B cell (primary cell): ENCODE results near the gene DNAL1. TPM values are rescaled to one million over a fixed set of nuclear protein-coding genes. Genes with fewer than 3 reads are reported as not detected.

Source experiments
- ATAC-seq: fragments of 200-7000 bp; cut with Tn5 transposase; one replicate; pipeline ENCODE4 v1.10.0; 2021; ENCODE audit warnings: low read depth, mild to moderate bottlenecking, moderate number of reproducible peaks, moderate library complexity
- CTCF ChIA-PET: fragments of 350-600 bp; sonication (Branson Sonifier 250); formaldehyde crosslinking; loops from one replicate; lab custom pipeline; 2021; ENCODE audit warnings: antibody characterized with exemption, inconsistent platforms; lab: Charles Lee
- POLR2A ChIA-PET: fragments of 350-600 bp; sonication (Branson Sonifier 250); formaldehyde crosslinking; loops from one replicate; lab custom pipeline; 2021; ENCODE audit warnings: antibody characterized with exemption; lab: Charles Lee
- DNase-seq: peaks from one replicate; pipeline ENCODE4 v3.0.0; 2013
- H2AFZ ChIP-seq: 2 replicates; pipeline ENCODE4 v1.6.1; 2012; ENCODE audit warnings: mild to moderate bottlenecking, low read depth, low read length; ENCODE audit not compliant: insufficient read depth, poor library complexity, severe bottlenecking
- H3K27ac ChIP-seq, 2 donors: 1 replicate in 1 of 2; 2 replicates in 1 of 2; pipeline ENCODE4 v1.5.1; 2012 to 2013; ENCODE audit warnings: low read length in 2 of 2, mild to moderate bottlenecking in 2 of 2, moderate library complexity in 1 of 2
- H3K27me3 ChIP-seq, 4 experiments: fragments of 200-600 bp in 1 of 4; sonication (generic) in 1 of 4; replicated peaks in 1 of 4; 1 replicate in 2 of 4; 2 replicates in 2 of 4; pipeline versions ENCODE4 v1.6.1 to v1.7.0; 2013 to 2016; ENCODE audit warnings: low read length in 3 of 4, mild to moderate bottlenecking in 2 of 4, mixed read lengths in 1 of 4, moderate library complexity in 1 of 4; ENCODE audit not compliant: insufficient read depth in 4 of 4, control insufficient read depth in 3 of 4; ENCODE audit errors: control extremely low read depth in 1 of 4
- H3K36me3 ChIP-seq, 2 experiments: replicated peaks in 1 of 2; 1 replicate in 1 of 2; 2 replicates in 1 of 2; pipeline versions ENCODE4 v1.6.1 to v1.7.1; 2013; ENCODE audit warnings: low read length in 1 of 2; ENCODE audit not compliant: insufficient read depth in 2 of 2, control insufficient read depth in 1 of 2; ENCODE audit errors: control extremely low read depth in 1 of 2, extremely low read depth in 1 of 2
- H3K4me1 ChIP-seq, 2 donors: fragments of 200-600 bp in 1 of 2; sonication (generic) in 1 of 2; 1 replicate in 1 of 2; 2 replicates in 1 of 2; pipeline versions ENCODE4 v1.5.1 to v1.6.1; 2013 to 2017; ENCODE audit warnings: low read length in 2 of 2; ENCODE audit not compliant: control insufficient read depth in 2 of 2, insufficient read depth in 2 of 2
- H3K4me2 ChIP-seq: replicated peaks from 2 replicates; pipeline ENCODE3; 2012; ENCODE audit warnings: mild to moderate bottlenecking, low read depth, low read length; ENCODE audit not compliant: poor library complexity, severe bottlenecking
- H3K4me3 ChIP-seq, 5 experiments: fragments of 200-600 bp in 1 of 5; sonication (generic) in 1 of 5; 1 replicate in 3 of 5; 2 replicates in 2 of 5; pipeline versions ENCODE4 v1.5.1 to v1.7.0; 2011 to 2016; ENCODE audit warnings: low read length in 4 of 5, mild to moderate bottlenecking in 4 of 5, low read depth in 2 of 5, control low read depth in 1 of 5, moderate library complexity in 1 of 5; ENCODE audit not compliant: insufficient read depth in 1 of 5; ENCODE audit errors: control extremely low read depth in 1 of 5, extremely low read depth in 1 of 5
- H3K79me2 ChIP-seq: fragments of 200-600 bp; sonication (generic); one replicate; pipeline ENCODE4 v1.6.0; 2016; ENCODE audit warnings: low read length; ENCODE audit not compliant: control insufficient read depth, insufficient read depth
- H3K9ac ChIP-seq: fragments of 200-600 bp; sonication (generic); 2 replicates; pipeline ENCODE4 v1.6.1; 2017; ENCODE audit warnings: mild to moderate bottlenecking, low read length, moderate library complexity
- H3K9me3 ChIP-seq, 3 donors: one replicate each; pipeline versions ENCODE4 v1.6.1 to v1.7.1; 2013; ENCODE audit warnings: low read length in 2 of 3; ENCODE audit not compliant: control insufficient read depth in 2 of 3, insufficient read depth in 1 of 3; ENCODE audit errors: control extremely low read depth in 1 of 3
- H4K20me1 ChIP-seq: 2 replicates; pipeline ENCODE4 v1.6.0; 2012; ENCODE audit warnings: mild to moderate bottlenecking, low read length; ENCODE audit not compliant: insufficient read depth, control insufficient read depth, poor library complexity, severe bottlenecking
- H3K27ac Mint-ChIP-seq: one replicate; pipeline ENCODE4 v1.8.0; 2021; ENCODE audit warnings: mixed read lengths
- H3K27me3 Mint-ChIP-seq: one replicate; pipeline ENCODE4 v1.8.0; 2021; ENCODE audit warnings: mixed read lengths
- H3K4me1 Mint-ChIP-seq: one replicate; pipeline ENCODE4 v1.8.0; 2021; ENCODE audit warnings: mixed read lengths
- H3K4me3 Mint-ChIP-seq: one replicate; pipeline ENCODE4 v1.8.0; 2021; ENCODE audit warnings: mixed read lengths
- H3K9me3 Mint-ChIP-seq: one replicate; pipeline ENCODE4 v1.8.0; 2022; ENCODE audit warnings: mixed read lengths; ENCODE audit not compliant: insufficient read depth
- EZH2 ChIP-seq: IDR thresholded peaks from 2 replicates; pipeline ENCODE4 v1.6.1; 2012; ENCODE audit warnings: borderline replicate concordance, low read depth, mild to moderate bottlenecking, moderate library complexity, low read length; ENCODE audit not compliant: insufficient read depth, poor library complexity, severe bottlenecking
- WGBS: methylation state at CpG from one replicate; pipeline ENCODE4 v1.1.5; 2013; ENCODE audit warnings: missing lambda C conversion rate; ENCODE audit not compliant: insufficient coverage; 5-methylcytosine and 5-hydroxymethylcytosine counted together
- intact Hi-C: fragments of 100-400 bp; cut with micrococcal nuclease; formaldehyde crosslinking; loops from one replicate; pipeline ENCODE4 v1.10.0; 2022
- polyA plus RNA-seq: library from polyadenylated mRNA; depleted of rRNA; stranded (reverse); fragments of >200 nt; gene quantifications from 2 replicates; pipeline ENCODE4 v1.2.3, GENCODE V29; 2012
- total RNA-seq, 2 donors: library from RNA; stranded (reverse); fragments of 120-200 nt in 1 of 2; gene quantifications; 1 replicate in 1 of 2; 2 replicates in 1 of 2; pipeline versions ENCODE4 v1.2.3 to v1.2.4, GENCODE V29; 2013 to 2022
- TF ChIP-seq, protein P1 (sequence below): fragments of 200-600 bp; IDR thresholded peaks from one replicate; pipeline ENCODE4 v1.8.0; 2022; ENCODE audit warnings: antibody characterized with exemption, mild to moderate bottlenecking

DNAL1 gene
- total and polyA plus RNA-seq, 2 donors (not counting 1 experiment from before 2014, with no cell fraction given) = 2.0 to 10.7 TPM

DNA sequence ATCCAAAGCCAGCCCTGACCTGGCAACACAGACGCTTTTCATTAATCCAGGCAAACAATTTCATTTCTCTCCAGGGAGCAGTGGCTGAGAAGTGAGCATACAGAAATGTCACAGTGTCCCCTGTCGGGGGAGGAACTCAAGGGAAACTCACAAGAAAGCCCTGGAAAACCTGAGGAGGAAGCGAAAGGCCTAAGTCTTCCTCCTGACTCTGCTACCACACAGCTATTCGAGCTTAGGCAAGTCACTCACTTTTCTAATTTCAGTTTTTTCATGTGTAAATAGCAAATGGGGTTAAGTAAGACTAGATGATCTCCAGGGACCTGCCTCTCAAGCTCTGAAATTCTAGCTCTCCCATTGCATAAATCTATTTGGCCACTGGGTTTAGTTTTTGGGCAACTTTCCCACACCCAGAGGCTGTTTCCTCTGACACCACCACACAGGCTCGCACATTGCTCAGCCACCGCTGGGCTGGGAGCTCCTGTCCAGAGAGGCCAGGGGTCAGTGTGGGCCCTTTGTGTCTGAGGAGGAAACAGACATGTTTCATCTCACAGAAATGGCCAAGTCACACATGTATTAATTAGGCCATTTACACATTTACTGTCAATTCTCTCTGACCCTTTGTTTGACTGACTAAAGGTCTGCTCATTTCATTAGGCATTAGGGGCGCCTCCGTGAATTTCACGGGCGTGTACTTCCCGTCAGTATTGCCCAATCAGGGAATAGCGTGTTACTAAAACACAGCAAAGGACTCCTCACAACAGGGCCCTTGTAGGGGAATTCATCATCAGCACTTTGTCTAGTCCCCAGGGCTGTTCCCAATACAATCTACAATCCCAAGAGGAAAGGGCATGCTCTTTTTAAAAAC is 79.2 kb downstream of the DNAL1 start:
- CTCF ChIA-PET = interaction anchor here (1.1 to 14.3 kb wide), 4 partner anchors 17 to 102 kb away, joined by 3 to 299 read pairs (median 4); no protein-coding TSS in a partner anchor
- intact Hi-C loops = no loop called here
- H3K27me3 ChIP-seq = no peaks in the 10 kb centered on the region
- peaks cover 58% of the 10 kb centered on the region for H4K20me1 ChIP-seq
- H3K4me1 ChIP-seq = peaks cover 2 to 7% of the 10 kb centered on the region in 2 donors
- no peaks in the 10 kb centered on the region for H3K27me3 Mint-ChIP-seq
- H3K27ac ChIP-seq = peak overlapping the region in 1 of 2 donors; percentile 12
- no peak for TF ChIP-seq EZH2
- DNase-seq (no peak), ATAC-seq (no peak)
- peaks cover 4 to 95% of the 10 kb centered on the region in 2 experiments for H3K36me3 ChIP-seq
- H3K9ac ChIP-seq = no peak overlapping the region
- no peak overlapping the region for H3K4me3 ChIP-seq
- no peak overlapping the region for H2AFZ ChIP-seq
- no peak overlapping the region for H3K4me3 Mint-ChIP-seq
- no peaks in the 10 kb centered on the region for H3K9me3 ChIP-seq
- POLR2A ChIA-PET = no interaction called here
- WGBS = 68% methylated on average over 4 of the region's 12 CpGs
- H3K9me3 Mint-ChIP-seq = no peaks in the 10 kb centered on the region
- peaks cover 6% of the 10 kb centered on the region for H3K4me1 Mint-ChIP-seq
- H3K4me2 ChIP-seq = no peak overlapping the region
- H3K27ac Mint-ChIP-seq = peak overlapping the region; percentile 46
- peaks cover 39% of the 10 kb centered on the region for H3K79me2 ChIP-seq

DNA sequence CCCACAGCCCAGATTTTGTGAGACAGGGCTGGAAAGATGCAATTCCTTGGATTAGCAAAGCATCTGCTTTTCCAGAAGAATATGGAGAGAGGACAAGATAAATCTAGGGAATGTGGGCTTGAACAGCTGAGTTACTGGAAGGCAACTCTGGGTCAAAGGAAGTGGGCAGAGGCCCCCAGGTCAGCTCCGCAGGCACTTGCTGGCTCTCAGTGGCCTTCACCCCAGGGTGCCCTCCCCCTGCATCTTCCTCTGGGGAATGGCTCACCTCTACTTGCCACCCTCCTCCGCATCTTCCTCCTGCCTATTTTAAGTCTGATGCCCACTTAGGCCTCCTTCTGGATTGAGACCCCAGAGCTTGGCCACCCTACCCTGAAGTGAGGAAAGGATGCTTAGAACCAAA is 79.9 kb downstream of the DNAL1 start:
- intact Hi-C loops = no loop called here
- ATAC-seq (no peak), DNase-seq (no peak)
- H3K27ac Mint-ChIP-seq = no peak overlapping the region
- Histone ChIP-seq H4K20me1 (peaks cover 65% of the 10 kb centered on the region), H2AFZ (no peak overlapping the region), H3K27me3 (no peaks in the 10 kb centered on the region), H3K36me3 (peaks cover 4 to 96% of the 10 kb centered on the region in 2 experiments), H3K4me2 (no peak overlapping the region), H3K27ac (no peak overlapping the region), H3K9ac (no peak overlapping the region), H3K4me1 (peaks cover 3 to 8% of the 10 kb centered on the region in 2 donors), H3K4me3 (no peak overlapping the region), H3K9me3 (no peaks in the 10 kb centered on the region), H3K79me2 (peaks cover 43% of the 10 kb centered on the region)
- WGBS = 100% methylated on average over 1 of the region's 2 CpGs
- ChIA-PET CTCF (interaction anchor here (1.1 to 14.3 kb wide), 4 partner anchors 46 to 102 kb away, joined by 3 to 299 read pairs (median 4); no protein-coding TSS in a partner anchor), POLR2A (no interaction called here)
- H3K4me3 Mint-ChIP-seq = no peak overlapping the region
- H3K9me3 Mint-ChIP-seq = no peaks in the 10 kb centered on the region
- H3K4me1 Mint-ChIP-seq = peaks cover 7% of the 10 kb centered on the region
- H3K27me3 Mint-ChIP-seq = no peaks in the 10 kb centered on the region
- TF ChIP-seq EZH2 = no peak
- TF ChIP-seq, protein P1, sequence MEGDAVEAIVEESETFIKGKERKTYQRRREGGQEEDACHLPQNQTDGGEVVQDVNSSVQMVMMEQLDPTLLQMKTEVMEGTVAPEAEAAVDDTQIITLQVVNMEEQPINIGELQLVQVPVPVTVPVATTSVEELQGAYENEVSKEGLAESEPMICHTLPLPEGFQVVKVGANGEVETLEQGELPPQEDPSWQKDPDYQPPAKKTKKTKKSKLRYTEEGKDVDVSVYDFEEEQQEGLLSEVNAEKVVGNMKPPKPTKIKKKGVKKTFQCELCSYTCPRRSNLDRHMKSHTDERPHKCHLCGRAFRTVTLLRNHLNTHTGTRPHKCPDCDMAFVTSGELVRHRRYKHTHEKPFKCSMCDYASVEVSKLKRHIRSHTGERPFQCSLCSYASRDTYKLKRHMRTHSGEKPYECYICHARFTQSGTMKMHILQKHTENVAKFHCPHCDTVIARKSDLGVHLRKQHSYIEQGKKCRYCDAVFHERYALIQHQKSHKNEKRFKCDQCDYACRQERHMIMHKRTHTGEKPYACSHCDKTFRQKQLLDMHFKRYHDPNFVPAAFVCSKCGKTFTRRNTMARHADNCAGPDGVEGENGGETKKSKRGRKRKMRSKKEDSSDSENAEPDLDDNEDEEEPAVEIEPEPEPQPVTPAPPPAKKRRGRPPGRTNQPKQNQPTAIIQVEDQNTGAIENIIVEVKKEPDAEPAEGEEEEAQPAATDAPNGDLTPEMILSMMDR = no peak
